Putamen (tissue), 1 donor: ENCODE results near the gene SLC37A1.

ENCODE experiments used
- DNase-seq: peaks from one replicate; pipeline ENCODE4 v3.0.0-alpha.2; 2016; ENCODE audit warnings: low spot score

Gene SLC37A1

GRCh38 chr21:42578761-42579415 lies 65.2 kb downstream of the SLC37A1 start:
- no peak for DNase-seq

DNA sequence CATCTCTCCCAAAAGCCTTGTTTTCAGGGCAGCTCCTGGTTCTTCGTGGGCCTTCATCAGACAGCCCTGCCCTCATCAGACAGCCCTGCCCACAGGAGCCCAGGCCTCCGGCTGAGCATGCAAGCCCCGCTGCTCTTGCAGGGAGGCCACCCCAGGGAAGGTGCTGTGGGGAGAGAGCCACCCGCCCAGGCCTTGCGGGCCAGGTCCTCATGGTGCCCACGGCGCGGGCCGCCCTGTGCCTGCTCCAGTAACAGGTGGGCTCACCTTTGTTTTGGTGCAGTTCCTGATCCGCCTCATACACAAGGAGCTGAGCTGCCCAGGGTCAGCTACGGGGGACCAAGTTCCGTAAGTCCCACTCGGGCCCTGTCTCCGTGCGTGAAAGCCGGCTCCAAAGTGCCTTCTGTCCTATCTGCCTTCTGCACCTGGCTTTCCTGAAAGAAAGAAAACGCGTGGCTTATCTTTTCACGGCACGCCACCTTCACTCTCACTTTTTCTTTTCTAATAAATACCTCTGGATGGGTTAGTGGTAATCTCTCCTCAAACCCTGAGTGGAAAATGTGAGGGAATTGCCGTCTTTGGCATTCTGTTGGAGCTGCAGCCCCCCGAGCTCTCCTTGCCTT lies 65.9 kb downstream of the SLC37A1 start:
- DNase-seq, result no peak

DNA sequence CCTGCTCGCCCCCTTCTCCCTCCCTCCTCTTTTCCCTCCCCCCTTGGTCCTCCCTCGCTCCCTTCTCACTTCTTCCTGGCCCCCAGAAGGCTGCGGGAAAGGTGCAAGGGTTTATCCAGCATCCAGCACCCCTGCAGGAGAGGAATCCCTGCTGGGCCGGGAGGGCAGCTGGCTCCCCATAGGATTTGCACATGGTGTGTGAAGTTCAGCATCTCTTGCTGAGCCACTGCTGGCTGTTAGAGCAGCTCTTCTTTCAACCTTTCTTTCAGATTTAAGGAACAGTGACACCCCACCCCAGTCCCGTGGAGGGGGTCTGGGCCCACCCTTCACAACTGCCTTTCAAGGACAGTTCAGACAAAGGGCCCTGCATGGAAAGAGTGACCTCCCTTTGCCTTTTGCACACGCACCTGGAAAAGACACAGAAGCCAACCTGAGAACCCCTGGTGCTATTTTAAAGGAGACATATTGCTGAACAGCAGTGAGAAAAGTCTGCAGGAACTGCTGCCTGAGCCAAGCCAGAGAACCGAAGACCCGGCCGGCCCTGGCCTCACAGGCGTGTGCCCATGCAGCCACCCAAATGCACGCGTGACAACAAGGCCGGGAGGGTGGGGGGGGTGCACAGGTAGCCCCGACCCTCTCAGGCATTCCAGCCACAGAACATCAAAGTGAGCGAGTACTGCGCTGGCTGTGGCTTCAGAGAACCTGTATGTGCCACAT lies 66.6 kb downstream of the SLC37A1 start:
- no peak for DNase-seq

GRCh38 chr21:42580793-42581321 lies 67.2 kb downstream of the SLC37A1 start:
- DNase-seq, result no peak

- no peak for DNase-seq
Observed at GRCh38 chr21:42581336-42581992, 67.8 kb downstream of the SLC37A1 start.

GRCh38 chr21:42581993-42582786 lies 68.5 kb downstream of the SLC37A1 start:
- no peak for DNase-seq

GRCh38 chr21:42582787-42583476 lies 69.3 kb downstream of the SLC37A1 start:
- no peak for DNase-seq

DNA sequence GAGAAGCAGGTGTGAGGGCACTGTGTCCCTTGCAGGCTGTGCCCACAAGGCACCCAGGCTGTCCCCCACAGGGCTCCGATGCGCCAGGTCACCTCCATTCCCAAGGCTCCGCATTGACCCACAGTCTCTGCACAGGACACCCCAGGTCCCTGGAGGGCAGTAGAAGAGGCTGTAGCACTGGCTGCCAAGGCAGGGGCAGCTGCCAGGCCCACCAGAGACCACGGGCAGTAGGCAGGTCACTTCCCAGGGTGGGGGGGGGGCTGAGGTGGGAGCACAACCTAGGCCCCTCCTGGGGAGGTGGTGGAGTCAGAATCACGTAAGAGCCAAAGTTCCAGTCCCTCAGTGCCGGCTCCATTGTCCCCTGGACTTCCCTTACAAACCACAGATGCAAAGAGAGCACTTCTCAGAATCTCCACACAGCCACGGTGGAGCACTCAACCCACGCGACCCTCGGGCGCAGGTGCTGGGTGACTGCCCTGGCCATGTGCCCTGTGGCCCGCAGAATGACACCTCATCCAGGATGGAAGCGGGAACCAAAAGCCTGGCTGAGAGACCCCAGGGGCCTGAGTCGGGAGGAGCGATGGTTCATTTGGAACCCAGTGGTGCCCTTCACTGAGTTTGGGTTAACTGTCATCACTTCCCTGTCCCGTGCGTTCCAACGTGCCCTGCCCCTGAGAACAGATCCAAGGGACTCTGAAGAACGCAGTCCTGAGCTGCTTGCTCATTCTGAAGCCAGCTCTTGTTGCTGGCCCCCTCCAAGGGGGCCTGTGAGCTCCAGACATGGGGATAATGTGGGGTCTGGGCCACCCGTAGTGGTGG lies 70.0 kb downstream of the SLC37A1 start:
- no peak for DNase-seq

- DNase-seq, result no peak
Observed at GRCh38 chr21:42584296-42584641, 70.6 kb downstream of the SLC37A1 start.

DNA sequence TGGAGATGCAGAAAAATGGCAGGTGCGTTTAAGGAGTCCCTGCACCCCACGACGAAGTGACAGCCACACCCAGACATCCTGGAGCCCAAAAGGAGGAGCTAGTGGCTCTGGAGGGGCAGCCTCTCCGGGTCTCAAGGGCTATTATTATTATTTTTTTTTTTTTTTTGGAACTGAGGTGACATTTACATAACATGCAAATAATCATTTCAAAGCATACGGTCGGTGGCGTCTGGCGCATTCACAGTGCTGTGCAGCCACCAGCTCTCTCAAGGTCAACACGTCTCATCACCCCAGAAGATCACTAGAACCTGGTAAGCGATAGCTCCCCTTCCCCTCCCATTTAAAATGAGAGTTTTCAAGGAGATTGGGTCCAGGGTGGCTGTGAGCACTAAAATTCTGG lies 72.2 kb downstream of the SLC37A1 start:
- no peak for DNase-seq

DNA sequence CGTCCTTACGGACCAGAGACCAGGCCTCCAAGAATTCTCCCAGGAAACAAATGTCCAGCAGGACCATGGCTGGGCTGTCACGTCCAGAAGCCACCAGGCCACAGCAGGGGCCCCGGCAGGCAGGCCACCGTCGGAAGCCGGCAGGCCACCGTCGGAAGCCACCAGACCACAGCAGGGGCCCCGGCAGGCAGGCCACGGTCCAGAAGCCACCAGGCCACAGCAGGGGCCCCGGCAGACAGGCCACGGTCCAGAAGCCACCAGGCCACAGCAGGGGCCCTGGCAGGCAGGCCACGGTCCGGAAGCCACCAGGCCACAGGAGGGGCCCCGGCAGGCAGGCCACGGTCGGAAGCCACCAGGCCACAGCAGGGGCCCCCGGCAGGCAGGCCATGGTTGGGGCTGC lies 72.8 kb downstream of the SLC37A1 start:
- DNase-seq, result no peak

DNA sequence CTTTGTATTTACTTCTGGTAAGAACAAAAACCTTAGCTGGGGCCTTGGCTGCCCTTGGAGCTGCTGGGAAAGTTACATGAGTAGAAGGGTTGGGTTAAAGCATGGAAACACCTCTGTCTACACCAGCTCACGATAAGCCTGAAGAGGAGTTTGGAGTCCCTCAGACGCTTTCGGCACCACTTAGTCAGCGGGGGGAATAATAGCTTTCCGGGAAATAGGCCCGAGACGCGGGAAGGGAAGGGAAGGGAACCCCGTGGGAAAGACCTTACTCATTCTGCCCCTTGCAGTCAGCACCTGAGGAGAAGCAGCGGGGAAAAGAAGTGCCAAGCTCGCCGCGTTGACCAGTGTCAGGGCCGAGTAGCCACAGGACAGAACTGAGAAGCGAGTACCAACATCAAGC lies 73.4 kb downstream of the SLC37A1 start:
- DNase-seq, result no peak

DNA sequence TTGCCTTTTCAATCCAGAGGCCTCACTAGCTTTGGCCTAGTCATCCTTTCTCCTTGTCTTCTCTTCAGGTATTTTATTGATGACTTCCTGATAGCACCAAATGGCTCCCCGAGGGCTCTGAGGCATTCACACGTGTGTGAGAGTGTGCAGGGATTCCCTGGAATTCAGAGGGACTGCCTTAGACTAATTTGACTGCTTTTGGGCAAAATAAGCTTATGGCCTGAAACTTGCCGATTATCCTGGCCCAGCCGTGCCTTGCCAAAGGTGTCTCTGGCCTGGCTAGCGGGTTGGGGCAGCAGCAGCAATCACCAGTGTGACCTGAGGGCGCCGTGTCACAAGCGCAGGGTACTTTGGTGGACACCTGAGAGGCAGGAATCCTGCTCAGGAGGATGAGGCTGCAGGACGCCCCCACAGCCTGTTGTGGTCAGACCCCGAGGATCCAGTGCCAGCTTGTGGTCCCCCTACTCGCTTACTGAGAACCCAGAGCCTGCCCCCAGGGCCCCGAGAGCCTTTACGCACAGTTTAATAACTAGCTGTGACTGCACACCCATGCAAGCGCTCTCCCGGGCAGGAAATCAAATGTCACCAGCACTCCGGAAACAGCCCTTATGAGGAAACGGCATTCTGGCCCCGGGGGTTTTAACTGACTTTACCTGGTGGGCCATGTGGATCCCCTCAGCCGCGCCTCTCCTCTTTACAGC lies 76.9 kb downstream of the SLC37A1 start:
- no peak for DNase-seq

DNA sequence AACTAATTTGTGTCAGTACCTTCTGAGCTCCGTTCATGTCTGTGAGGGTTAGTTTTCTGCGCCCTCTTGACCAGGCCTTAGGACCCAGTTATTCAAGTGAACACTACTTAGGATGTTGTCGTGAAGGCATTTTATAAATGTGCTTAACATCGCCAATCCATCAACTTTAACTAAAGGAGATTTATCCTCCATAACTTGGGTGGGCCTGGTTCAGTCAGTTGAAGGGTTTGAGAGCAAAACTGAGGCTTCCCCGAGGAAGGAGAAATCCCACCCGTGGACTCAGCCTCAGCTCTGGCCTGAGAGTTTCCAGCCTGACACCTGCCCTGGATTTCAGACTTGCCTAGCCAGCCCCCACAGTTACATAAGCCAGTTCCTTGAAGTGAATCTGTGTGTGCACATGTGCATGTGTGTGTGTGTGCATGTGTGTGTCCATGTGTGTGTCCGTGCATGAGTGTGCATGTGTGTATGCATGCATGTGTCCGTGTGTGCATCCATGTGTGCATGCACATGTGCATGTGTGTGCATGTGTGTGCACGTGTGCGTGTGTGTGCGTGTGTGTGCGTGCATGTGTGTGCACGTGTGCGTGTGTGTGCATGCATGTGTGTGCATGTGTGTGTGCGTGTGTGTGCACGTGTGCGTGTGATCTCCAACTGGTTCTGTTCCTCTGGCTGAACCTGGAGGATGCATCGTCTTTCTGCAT lies 77.7 kb downstream of the SLC37A1 start:
- no peak for DNase-seq

DNA sequence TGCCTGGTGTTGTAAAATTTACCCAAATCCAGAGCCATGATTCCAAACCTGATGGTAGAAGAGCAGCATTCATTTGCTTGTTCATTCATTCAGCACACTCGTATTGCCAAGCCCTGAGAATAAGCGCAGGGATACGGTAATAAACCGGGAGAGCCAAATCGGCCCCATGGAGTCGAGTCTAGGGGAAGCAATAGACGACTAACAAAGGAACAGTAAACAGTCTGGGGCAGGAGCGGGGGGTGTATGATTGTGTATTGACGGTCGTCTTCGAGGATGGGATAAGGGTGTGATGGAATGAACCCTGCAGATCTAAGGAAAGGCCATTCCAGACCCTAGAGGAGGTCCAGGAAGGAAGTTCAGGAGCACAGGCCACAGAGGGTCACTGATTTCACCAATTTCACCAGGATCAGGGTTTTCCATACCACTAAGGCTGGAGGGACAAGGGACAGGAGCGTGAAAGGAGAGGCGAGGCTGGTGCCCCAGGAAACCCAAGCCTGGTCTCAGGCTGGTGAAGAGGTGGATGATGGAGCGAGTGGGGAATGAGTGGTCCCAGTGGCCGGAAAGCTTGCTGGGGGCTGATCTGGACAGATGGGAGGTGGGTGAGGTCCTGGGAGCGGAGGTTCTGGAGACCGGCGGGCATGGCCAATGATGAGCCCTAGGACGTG lies 78.6 kb downstream of the SLC37A1 start:
- no peak for DNase-seq

- DNase-seq, result peak; percentile 62
Observed at GRCh38 chr21:42593007-42593814, 79.6 kb downstream of the SLC37A1 start.

GRCh38 chr21:42594616-42595282 lies 81.1 kb downstream of the SLC37A1 start:
- no peak for DNase-seq
